Calu3 (cell line): Measurements from ENCODE around the gene ZNF223. TPM values are rescaled to one million over a fixed set of nuclear protein-coding genes. Genes with fewer than 3 reads are reported as not detected.

Source experiments
- BruUV-seq: library from RNA; stranded (reverse); fragments of 400-500 nt; replicated peaks from 2 replicates; lab custom pipeline; 2021; lab: Mats Ljungman, UMichigan
- CTCF ChIA-PET: fragments of 300-600 bp; sonication (Branson Sonifier 250); formaldehyde crosslinking; loops from one replicate; lab custom pipeline; 2022; ENCODE audit warnings: antibody characterized with exemption; lab: Charles Lee
- DNase-seq: peaks from one replicate; pipeline ENCODE4 v3.0.0; 2022
- H3K27ac Mint-ChIP-seq: one replicate; pipeline ENCODE4 v1.8.0; 2022; ENCODE audit warnings: mixed read lengths; ENCODE audit not compliant: unreplicated experiment
- H3K27me3 Mint-ChIP-seq: one replicate; pipeline ENCODE4 v1.8.0; 2022; ENCODE audit warnings: mixed read lengths; ENCODE audit not compliant: unreplicated experiment
- H3K36me3 Mint-ChIP-seq: one replicate; pipeline ENCODE4 v1.8.0; 2022; ENCODE audit warnings: mild to moderate bottlenecking, moderate library complexity, mixed read lengths; ENCODE audit not compliant: insufficient read depth, unreplicated experiment
- H3K4me1 Mint-ChIP-seq: one replicate; pipeline ENCODE4 v1.8.0; 2022; ENCODE audit warnings: mild to moderate bottlenecking, low read depth, mixed read lengths; ENCODE audit not compliant: unreplicated experiment
- H3K4me3 Mint-ChIP-seq: one replicate; pipeline ENCODE4 v1.8.0; 2022; ENCODE audit warnings: mild to moderate bottlenecking, low read depth, moderate library complexity, mixed read lengths; ENCODE audit not compliant: unreplicated experiment
- H3K9me3 Mint-ChIP-seq: one replicate; pipeline ENCODE4 v1.8.0; 2022; ENCODE audit warnings: low read depth, mixed read lengths; ENCODE audit not compliant: unreplicated experiment
- intact Hi-C: fragments of 100-400 bp; cut with micrococcal nuclease; formaldehyde crosslinking; loops from one replicate; pipeline ENCODE4 v1.10.0; 2022; ENCODE audit not compliant: unreplicated experiment
- total RNA-seq: library from RNA; stranded (reverse); gene quantifications from 2 replicates; pipeline ENCODE4 v1.2.3, GENCODE V29; 2022
- TF ChIP-seq, protein P1 (sequence below): fragments of 200-600 bp; IDR thresholded peaks from one replicate; pipeline ENCODE4 v1.8.0; 2022; ENCODE audit warnings: antibody characterized with exemption; ENCODE audit not compliant: unreplicated experiment

The ZNF223 gene
- total RNA-seq, 1 experiment from 2014 or later, result 8.7 TPM

GRCh38 chr19:44111910-44112463 is 60.2 kb downstream of the ZNF223 start:
- peaks cover 23% of the 10 kb centered on the region for H3K9me3 Mint-ChIP-seq
- BruUV-seq, result no TSS peak

DNA sequence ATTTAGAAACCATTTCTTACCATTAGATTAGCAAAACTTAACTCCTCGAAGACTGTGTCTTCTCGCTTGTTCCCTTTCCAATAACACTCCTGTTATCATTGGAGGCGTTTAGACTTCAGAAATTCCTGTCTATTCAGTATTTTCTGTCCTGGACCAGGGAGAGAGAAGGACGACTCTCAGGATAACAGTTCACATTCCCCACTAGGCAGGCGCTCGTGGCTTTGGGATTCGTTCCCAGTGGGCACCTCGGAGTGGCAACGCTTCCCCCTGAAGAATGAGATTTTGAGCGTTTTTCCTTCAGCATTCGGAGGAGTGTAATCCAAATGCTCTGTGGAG is 60.9 kb downstream of the ZNF223 start:
- CTCF ChIA-PET, result interaction anchor here (0.6 to 0.9 kb wide), 2 partner anchors 9 to 201 kb away, joined by 3 to 4 read pairs; no protein-coding TSS in a partner anchor
- H3K4me1 Mint-ChIP-seq, result peaks cover 14% of the 10 kb centered on the region
- no peaks in the 10 kb centered on the region for H3K27me3 Mint-ChIP-seq
- DNase-seq, result no peak
- TF ChIP-seq, protein P1, sequence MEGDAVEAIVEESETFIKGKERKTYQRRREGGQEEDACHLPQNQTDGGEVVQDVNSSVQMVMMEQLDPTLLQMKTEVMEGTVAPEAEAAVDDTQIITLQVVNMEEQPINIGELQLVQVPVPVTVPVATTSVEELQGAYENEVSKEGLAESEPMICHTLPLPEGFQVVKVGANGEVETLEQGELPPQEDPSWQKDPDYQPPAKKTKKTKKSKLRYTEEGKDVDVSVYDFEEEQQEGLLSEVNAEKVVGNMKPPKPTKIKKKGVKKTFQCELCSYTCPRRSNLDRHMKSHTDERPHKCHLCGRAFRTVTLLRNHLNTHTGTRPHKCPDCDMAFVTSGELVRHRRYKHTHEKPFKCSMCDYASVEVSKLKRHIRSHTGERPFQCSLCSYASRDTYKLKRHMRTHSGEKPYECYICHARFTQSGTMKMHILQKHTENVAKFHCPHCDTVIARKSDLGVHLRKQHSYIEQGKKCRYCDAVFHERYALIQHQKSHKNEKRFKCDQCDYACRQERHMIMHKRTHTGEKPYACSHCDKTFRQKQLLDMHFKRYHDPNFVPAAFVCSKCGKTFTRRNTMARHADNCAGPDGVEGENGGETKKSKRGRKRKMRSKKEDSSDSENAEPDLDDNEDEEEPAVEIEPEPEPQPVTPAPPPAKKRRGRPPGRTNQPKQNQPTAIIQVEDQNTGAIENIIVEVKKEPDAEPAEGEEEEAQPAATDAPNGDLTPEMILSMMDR, result no peak
- BruUV-seq, result no TSS peak
- H3K9me3 Mint-ChIP-seq, result peaks cover 15% of the 10 kb centered on the region
- H3K4me3 Mint-ChIP-seq, result peak overlapping the region; percentile 97
- intact Hi-C loops, result loop anchor here (5.0 kb wide), 1 partner anchor 95 kb away; no protein-coding TSS in a partner anchor
- H3K36me3 Mint-ChIP-seq, result peaks cover 27% of the 10 kb centered on the region
- H3K27ac Mint-ChIP-seq, result peak overlapping the region; percentile 89

More at GRCh38 chr19:44111910-44112463, 60.2 kb downstream of the ZNF223 start:
- CTCF ChIA-PET, result no interaction called here
- H3K4me3 Mint-ChIP-seq, result peak overlapping the region; percentile 97
- TF ChIP-seq, protein P1, result no peak
- H3K27me3 Mint-ChIP-seq, result no peaks in the 10 kb centered on the region
- peaks cover 14% of the 10 kb centered on the region for H3K4me1 Mint-ChIP-seq
- peaks cover 31% of the 10 kb centered on the region for H3K36me3 Mint-ChIP-seq
- DNase-seq, result no peak
- H3K27ac Mint-ChIP-seq, result no peak overlapping the region
- intact Hi-C loops, result loop anchor here (5.0 kb wide), 1 partner anchor 95 kb away; no protein-coding TSS in a partner anchor

DNA sequence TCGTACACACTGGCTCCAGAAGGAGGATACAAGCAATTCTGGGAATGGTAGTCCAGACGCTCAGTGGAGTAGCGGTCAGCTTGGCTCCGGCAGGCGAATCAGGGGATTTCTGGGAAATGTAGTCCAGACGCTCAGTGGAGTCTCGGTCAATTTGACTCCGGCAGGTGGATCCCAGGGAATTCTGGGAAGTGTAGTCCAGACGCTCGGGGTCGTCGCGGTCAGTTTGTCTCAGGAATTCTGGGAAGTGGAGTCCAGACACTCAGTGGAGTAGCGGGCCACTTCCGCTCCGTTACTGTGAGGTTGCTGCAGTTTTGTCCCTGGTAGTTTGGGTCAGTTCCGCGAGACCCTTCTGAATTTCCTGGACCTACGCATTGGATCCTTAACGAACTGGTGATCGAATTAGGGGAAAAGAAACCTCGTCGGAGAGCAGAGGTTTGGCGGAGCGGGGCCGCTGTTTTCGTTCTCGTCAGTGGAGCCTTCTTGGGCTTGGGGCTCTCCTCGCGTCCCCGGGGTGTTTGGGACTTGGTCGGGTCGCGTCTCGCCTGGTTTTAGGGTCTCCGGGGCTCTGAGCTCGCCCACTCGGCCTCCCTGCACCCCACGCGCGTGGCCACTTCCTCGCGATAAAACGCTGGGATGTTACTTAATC is 61.4 kb downstream of the ZNF223 start, which contains the start of gene ZNF225:
Gene ZNF225, plus strand, starts transcription at position 262 of the 646 bp plus-strand sequence. CDS start 2,429 bp downstream, outside the sequence.
- Mint-ChIP-seq H3K27me3 (no peaks in the 10 kb centered on the region), H3K27ac (peak within 1 kb of the TSS; percentile 89), H3K4me3 (peak within 1 kb of the TSS; percentile 97), H3K4me1 (peaks cover 14% of the 10 kb centered on the region), H3K9me3 (peaks cover 11% of the 10 kb centered on the region), H3K36me3 (peaks cover 27% of the 10 kb centered on the region)
- TF ChIP-seq, protein P1, result no peak
- BruUV-seq, result no TSS peak
- intact Hi-C loops, result loop anchor here (5.0 kb wide), 1 partner anchor 94 kb away; no protein-coding TSS in a partner anchor
- CTCF ChIA-PET, result interaction anchor here (0.9 kb wide), 1 partner anchor 10 kb away, joined by 3 read pairs; no protein-coding TSS in a partner anchor
- DNase-seq, result peak; percentile 96

GRCh38 chr19:44113784-44114390 is 62.1 kb downstream of the ZNF223 start:
- no peak overlapping the region for H3K27ac Mint-ChIP-seq
- intact Hi-C loops, result loop anchor here (5.0 kb wide), 1 partner anchor 93 kb away; no protein-coding TSS in a partner anchor
- H3K4me1 Mint-ChIP-seq, result peaks cover 14% of the 10 kb centered on the region
- TF ChIP-seq, protein P1, result no peak
- peak; percentile 3 for DNase-seq
- CTCF ChIA-PET, result no interaction called here
- peaks cover 28% of the 10 kb centered on the region for H3K36me3 Mint-ChIP-seq
- no peaks in the 10 kb centered on the region for H3K27me3 Mint-ChIP-seq
- peaks cover 11% of the 10 kb centered on the region for H3K9me3 Mint-ChIP-seq
- BruUV-seq, result TSS peak; percentile 42
- peak overlapping the region; percentile 97 for H3K4me3 Mint-ChIP-seq
